Stimulated activated CD8-positive, alpha-beta memory T cell treated with anti-CD3 and anti-CD28 coated beads, Interleukin-7, amount 100 ng/mL, for 4 hours (primary cell): ENCODE data around the gene WTAP.
"Not testable (repeated sequence)": the region's sequence is repeated elsewhere in the genome, so short reads cannot be mapped to it uniquely, and the experiment has no call there.

ENCODE experiments used
- DNase-seq, 2 donors: peaks; one replicate each; pipeline ENCODE4 v3.0.0-alpha.2; 2020; ENCODE audit warnings: low read depth in 2 of 2

WTAP gene

GRCh38 chr6:159762681-159763293 lies 35.5 kb downstream of the WTAP start:
- peak in 1 of 2 donors; percentile 8 for DNase-seq

GRCh38 chr6:159766906-159767305 lies 39.6 kb downstream of the WTAP start:
- DNase-seq, result no peak

DNA sequence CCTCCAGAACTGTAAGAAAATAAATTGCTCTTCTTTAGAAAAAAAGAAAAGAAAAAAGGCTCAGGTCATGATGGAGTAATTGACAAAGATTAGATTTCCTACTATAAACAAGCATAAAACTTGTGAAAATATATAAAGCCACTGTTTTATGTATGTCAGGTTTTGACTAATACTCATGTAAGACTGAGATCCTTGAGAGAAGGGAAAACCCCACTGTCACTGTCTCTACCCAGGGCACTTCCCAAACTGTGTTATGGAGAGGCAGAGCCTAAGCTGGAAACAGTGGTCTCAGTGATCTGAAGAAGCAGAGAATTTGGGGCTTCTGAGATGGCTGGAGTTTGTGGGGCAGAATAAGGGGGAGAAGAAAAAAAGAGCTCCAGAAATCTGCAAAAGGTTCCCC lies 42.2 kb downstream of the WTAP start:
- no peak for DNase-seq

DNA sequence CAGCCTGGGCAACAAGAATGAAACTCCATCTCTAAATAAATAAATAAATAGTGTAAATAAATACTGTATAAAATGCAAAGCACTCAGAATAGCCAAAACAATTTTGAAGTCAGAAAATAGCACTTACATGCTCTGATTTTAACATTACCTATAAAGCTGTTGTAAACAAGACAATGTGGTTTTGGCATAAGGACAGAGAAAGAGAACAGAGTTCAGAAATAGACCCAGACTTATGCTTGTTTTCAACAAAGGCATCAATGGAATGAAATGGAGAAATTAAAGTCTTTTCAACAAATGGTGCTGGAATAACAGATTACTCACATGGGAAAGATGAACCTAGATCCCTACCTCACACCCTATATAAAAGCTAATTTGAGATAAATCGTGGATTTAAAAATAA lies 44.9 kb downstream of the WTAP start:
- DNase-seq, result no peak

- no peak for DNase-seq
Measured at GRCh38 chr6:159777240-159777904, 50.1 kb downstream of the WTAP start.

- no peak for DNase-seq
Measured at GRCh38 chr6:159778131-159778530, 50.8 kb downstream of the WTAP start.

DNA sequence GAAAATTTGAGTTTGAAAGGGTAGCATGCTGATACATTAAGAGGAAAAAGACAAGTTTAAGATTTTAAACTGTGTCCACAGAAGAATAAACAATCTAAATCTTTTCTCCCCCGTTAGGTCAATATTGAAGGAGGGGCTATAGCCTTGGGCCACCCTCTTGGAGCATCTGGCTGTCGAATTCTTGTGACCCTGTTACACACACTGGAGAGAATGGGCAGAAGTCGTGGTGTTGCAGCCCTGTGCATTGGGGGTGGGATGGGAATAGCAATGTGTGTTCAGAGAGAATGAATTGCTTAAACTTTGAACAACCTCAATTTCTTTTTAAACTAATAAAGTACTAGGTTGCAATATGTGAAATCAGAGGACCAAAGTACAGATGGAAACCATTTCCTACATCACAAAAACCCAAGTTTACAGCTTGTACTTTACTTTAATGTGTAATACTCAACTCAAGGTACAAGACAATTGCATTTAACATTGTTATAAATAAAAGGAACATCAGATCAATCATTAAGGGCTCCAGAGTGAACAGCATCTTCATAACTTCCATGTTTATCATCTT lies 51.3 kb downstream of the WTAP start:
- DNase-seq, result no peak

DNA sequence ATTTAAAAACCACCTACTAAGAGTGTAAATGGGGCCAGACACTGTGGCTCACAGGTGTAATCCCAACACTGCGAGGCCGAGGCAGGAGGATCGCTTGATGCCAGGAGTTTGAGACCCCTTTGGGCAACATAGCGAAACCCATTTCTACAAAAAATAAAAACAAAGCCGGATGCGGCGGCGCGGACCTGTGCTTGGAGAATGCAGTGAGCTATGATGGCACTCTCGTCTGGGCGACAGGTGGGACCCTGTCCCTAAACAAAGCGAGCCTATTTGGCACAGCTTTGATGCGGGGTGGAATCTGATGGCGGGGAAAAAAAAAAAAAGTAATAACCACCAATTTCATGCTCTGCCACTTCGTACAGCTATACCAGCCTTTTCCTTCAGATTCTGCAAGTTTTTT lies 61.0 kb downstream of the WTAP start:
- no peak for DNase-seq

- peak; percentile 2 to 21 for DNase-seq
Measured at GRCh38 chr6:159788753-159789376, 61.6 kb downstream of the WTAP start.

GRCh38 chr6:159789377-159790148 lies 62.3 kb downstream of the WTAP start, which contains the start of gene TCP1:
TCP1 (minus strand) TSS chr6:159789602; CDS start chr6:159789468, 134 bp downstream.
- peak; percentile 99 to 100 for DNase-seq

- DNase-seq, result peak; percentile 85 to 88
Measured at GRCh38 chr6:159790149-159790955, 63.0 kb downstream of the WTAP start, which contains the start of gene MRPL18. MRPL18 (plus strand) TSS chr6:159790467; CDS start chr6:159790588, 121 bp downstream.

DNA sequence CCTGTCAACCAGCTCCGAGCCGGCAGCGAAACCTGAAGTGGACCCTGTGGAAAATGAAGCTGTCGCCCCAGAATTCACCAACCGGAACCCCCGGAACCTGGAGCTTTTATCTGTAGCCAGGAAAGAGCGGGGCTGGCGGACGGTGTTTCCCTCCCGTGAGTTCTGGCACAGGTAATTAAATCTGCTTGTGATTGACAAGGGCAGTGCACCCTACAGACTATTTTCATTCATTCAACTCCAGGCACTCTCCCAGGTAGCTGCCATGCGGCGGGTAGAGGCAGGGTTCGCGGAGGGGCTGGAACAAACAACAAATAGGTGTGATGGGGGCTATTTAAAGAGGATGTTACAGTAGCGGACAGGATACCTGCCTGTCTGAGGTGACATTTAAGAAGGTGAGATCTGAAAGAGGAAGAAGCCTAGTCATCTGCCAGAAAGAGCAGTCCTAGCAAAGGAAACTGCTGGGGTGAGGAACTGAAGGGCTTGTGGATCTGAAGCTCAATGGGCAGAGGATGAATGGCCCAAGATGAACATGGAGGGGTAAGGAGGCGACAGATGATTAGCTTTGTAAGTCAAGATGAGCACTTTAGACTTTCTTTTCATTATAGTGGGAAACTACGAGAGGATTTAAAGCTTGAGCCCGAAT lies 63.8 kb downstream of the WTAP start:
- no peak for DNase-seq

- not testable (repeated sequence) for DNase-seq
Measured at GRCh38 chr6:159794976-159795375, 67.7 kb downstream of the WTAP start.

DNA sequence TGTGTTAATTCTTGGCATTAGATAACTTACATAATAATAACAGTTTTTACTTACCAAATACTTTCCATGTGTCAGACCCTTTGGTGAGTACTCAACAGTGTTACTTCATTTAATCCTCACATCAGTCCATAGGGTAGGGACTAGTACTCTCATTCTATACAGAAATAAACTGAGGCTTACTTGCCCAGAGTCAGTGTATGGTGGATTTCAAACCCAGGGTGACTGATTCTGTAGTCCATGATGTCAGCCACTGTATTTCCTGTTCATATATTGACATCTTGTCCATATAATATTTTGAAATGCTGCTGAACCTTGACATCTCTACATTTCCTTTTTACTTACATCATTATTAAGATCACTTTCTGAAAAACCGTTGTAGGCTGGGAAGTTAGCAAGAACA lies 70.2 kb downstream of the WTAP start:
- DNase-seq, result no peak

GRCh38 chr6:159800141-159800865 lies 73.0 kb downstream of the WTAP start, which contains the start of gene PNLDC1:
PNLDC1 (plus strand) TSS chr6:159800276; CDS start chr6:159800308, 32 bp downstream.
- DNase-seq, result no peak

GRCh38 chr6:159801935-159802334 lies 74.6 kb downstream of the WTAP start:
- DNase-seq, result no peak

DNA sequence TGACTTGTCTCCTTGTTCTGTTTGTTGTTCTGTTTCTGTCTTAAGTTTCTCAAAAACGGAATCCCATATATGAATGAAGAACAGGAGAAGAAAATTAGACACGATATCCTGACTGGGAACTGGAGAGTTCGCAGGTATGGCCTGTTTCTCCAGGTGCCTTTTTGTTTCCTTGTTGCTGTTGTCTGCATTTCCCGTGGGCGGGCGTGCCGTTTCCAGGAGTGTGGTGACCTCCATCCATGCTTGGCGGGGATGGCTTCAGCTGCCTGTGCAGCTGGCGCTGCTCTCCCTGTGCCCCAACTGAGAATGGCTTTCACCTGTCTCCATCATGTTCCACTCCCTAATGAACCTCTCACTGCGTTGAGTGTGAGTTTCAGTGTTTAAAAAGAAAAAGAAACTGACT lies 77.2 kb downstream of the WTAP start:
- no peak for DNase-seq

GRCh38 chr6:159805440-159806020 lies 78.2 kb downstream of the WTAP start:
- DNase-seq, result no peak
